HG03442 (cell line): ENCODE measurements around the gene ABL1.
"Not testable (repeated sequence)": the region's sequence is repeated elsewhere in the genome, so short reads cannot be mapped to it uniquely, and the experiment has no call there.

Experiments
- ATAC-seq: cut with Tn5 transposase; IDR thresholded peaks from one replicate; pipeline ENCODE4 v1.9.1; 2021; ENCODE audit warnings: mild to moderate bottlenecking, moderate library complexity; ENCODE audit not compliant: unreplicated experiment

ABL1 gene

GRCh38 chr9:130847306-130848217, 12.5 kb downstream of the ABL1 start:
- ATAC-seq: no peak

DNA sequence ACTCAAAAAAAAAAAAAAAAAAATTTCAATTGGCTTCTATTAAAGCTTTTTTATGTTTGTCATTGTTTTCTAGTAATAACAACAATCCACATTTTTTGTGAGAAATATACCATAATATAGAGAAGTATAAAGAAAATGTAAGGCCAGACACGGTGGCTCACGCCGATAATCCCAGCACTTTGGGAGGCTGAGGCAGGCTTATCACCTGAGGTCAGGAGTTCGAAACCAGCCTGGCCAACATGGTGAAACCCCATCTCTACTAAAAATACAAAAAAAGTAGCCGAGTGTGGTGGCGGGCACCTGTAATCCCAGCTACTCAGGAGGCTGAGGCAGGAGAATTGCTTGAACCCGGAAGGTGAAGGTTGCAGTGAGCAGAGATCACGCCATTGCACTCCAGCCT, 13.5 kb downstream of the ABL1 start:
- ATAC-seq: not testable (repeated sequence)

GRCh38 chr9:130849356-130849755, 14.3 kb downstream of the ABL1 start:
- no peak for ATAC-seq

GRCh38 chr9:130852801-130853200, 17.7 kb downstream of the ABL1 start:
- no peak for ATAC-seq

- no peak for ATAC-seq
These were observed 19.0 kb downstream of the ABL1 start for GRCh38 chr9:130854092-130854491.

DNA sequence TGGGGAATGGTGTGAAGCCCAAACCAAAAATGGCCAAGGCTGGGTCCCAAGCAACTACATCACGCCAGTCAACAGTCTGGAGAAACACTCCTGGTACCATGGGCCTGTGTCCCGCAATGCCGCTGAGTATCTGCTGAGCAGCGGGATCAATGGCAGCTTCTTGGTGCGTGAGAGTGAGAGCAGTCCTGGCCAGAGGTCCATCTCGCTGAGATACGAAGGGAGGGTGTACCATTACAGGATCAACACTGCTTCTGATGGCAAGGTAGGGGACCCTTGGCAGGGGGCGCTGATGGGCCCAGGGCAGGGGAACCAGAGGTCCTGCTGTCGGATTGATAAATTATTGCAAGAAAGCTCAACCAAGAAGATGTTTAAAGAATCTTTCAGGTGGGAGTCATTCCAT, 19.8 kb downstream of the ABL1 start:
- no peak for ATAC-seq

- no peak for ATAC-seq
These were observed 21.4 kb downstream of the ABL1 start for GRCh38 chr9:130856474-130856873.

DNA sequence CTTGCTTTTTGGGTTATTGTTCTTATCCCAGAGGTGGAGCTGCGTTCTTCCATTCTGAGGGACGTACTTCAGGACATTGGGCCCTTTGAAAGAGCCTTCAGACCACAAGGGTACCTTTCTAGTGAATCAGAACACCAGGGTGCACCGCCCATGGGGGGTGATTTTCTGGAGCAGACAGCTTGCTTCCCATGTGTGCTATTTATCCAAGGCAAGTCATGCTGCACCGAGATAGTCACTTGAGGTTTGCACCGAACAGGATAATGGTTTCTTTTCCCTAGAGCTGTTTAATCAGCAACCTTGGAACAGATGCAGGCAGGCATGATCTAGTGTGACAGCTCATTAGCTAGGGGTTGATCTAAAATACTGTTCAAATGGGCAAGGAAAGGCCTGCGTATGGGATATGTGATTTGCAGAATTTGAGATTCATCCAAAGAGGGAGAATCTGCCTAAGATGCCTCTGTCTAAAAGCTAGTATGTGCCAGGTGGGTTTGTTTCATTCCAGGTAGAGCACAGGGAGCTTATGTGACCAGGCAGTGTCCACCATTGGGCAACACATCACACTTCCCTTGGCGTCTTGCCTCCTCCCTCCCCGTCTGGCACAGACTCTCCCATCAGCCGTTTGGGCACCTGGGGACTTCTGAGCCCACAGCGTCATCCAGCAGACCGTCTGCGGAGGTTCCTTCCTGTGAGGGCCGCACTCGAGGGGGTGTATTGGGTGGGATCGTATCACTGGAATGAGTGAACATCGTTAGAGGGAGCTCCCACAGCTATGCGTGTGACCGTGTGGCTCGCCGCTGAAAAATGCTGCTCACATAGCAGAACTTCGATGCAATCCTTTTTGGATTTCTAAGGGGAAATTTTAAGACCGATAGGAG, 23.0 kb downstream of the ABL1 start:
- ATAC-seq: no peak

DNA sequence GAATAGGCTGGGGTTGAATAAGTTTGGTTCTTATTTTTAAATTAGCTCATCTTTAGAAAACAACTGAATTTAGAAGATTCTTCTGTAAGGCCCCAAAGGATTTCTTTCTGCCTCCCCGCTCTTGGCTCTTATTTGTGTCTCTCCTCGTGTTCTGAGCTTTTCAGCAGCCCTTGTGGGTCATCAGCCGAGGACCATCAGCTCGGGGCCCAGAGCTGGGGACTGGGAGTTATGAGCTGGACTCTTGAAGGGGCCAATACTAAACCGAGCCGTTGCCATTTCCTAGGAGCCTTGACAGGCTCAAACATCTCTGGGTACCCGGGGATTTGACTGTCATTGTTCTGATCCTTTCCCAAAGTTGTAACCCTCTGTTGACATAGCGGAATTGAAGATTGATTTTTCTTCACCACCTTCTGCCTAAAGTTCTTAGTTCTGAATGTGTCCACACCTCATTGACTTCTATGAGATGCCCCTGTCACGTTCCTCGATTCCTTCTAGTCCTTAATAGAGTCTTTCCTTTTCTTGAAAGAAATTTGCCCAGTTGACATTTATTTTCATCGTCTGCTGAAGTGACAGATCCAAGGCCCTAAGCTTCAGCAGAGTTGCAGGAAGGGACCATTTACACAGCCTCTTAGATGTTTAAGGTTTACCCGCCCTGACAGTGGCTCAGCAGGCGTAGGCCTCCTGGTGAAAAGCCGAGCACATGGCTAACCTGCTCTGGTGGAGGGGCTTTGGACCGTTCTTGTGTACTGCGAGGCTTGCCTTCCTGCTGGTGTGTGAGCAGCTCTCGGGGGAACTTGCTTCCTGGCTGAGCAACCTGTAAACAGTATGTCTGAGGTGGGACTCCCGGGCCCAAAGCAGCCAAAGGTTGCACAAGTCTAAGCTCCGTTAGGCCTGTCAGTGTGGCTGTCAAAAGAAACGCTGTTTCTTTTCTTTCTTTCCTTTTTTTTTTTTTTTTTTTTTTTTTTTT, 24.0 kb downstream of the ABL1 start:
- ATAC-seq: no peak

DNA sequence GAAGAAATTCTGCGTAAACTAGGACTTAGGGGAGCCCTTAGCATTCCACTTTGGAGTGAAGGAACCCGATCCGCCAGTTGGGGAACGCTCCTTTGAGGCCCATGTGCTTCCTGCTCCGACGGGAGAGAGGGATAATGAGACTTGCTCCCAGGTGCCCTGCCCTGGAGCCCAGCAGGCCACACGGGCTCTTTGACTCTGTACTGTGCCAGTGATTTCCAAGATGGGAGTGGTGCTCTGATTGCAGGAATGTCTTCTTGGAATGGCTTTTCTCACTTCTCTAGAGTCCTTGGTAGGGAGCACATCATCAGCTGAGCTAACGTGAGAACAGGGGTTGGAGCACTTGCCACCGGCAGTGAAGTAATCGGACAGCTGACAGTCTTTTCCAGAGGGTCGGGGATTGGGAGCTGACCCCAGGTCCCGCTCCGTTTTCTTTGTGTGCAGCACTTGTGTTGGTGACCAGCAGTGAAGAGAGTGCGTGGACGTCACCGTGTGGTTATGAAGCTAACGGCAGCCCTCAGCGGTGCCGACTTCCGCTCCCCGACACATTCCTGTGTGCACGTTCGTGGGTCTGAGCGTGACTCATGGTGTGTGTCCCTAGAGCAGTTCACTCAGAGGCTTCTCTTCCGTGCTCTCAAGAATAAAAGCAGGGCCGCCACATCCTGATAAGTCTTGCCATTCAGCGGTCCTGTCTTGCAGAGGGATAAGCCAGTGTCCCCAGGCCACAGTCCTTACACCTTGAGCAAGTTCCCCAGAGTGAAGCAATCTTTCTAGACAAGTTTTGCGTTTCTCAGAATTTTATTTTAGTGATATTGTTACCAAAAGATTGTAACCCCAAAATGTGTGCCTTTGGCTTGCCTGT, 25.6 kb downstream of the ABL1 start:
- no peak for ATAC-seq

GRCh38 chr9:130861372-130862180, 26.5 kb downstream of the ABL1 start:
- no peak for ATAC-seq

DNA sequence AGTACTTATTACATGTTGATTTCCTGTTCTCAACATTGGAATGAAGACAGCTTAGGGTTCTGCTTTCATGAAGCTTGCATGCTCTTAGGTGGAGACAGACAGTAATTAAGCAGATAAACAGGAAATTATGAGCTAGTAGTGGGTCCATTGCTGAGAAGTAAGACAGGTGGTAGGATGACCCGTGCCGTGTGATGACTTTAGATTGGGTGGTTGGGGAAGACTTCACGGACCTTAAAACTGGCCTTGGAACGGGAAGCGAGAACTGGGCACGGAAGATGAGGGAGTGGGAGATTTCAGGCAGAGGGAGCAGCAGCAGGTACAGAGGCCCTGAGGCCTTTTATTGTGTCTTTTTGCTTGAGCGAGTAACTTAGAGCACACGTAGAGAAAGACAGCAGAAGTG, 27.2 kb downstream of the ABL1 start:
- no peak for ATAC-seq

DNA sequence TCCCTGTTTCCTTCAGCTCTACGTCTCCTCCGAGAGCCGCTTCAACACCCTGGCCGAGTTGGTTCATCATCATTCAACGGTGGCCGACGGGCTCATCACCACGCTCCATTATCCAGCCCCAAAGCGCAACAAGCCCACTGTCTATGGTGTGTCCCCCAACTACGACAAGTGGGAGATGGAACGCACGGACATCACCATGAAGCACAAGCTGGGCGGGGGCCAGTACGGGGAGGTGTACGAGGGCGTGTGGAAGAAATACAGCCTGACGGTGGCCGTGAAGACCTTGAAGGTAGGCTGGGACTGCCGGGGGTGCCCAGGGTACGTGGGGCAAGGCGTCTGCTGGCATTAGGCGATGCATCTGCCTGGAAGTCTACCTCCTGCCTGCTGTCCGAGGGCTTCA, 27.7 kb downstream of the ABL1 start:
- no peak for ATAC-seq

DNA sequence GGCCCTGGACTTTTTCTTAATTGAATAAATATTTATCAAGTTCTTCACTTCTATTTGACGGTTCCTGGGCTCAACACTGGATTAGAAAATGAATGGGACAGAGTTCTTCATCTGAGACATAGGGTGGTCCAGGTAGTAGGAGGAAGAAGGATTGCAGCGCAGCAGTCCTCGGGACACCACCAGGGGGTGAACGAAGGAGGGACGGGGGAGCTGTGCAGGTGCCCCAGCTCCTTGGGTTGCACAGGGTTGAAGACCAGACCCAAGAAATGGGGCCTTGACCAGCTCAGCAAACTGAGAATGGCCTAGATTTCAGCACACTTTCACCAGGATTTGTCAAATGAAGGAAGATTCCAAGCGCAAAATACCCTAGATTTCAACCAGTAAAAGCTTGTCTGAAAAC, 29.5 kb downstream of the ABL1 start:
- no peak for ATAC-seq

DNA sequence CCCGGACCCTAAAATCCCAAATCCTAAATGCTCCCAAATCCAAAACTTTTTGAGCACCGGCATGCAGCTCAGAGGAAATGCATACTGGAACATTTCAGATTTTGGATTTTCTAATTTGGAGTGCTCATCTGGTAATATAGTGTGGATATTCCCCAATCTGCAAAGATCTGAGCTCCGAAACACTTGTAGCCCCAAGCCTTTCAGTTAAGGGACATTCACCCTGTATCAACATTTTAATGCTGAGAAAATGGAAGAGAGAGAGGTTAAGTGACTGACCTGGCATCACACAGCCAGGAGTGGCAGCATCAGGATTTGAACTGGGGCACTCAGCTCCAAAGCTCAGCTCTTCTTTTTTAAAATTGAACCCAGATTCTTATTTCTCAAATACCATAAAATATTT, 30.9 kb downstream of the ABL1 start:
- ATAC-seq: no peak

DNA sequence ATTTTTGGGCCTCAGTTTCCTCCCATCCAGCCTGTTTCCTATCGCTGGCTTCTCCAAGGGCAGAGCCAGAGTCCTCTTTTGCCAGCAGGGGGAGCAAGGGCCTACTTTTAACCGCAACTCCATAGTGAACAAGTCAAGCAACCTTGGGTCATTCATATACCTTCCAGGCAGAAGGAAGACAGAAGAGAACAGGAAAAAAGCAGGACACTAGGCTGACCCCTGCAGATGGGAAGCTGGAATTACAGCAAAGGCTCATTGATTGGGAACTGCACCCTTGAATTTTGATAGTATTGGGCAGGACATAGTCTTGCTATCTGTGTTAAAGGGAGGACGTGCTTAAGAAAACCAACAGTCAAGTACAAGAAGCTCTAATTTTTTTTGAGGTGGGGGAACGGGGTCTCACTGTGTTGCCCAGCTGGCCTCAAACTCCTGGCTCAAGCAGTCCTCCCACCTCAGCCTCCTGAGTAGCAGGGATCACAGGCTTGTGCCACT, 31.5 kb downstream of the ABL1 start:
- ATAC-seq: no peak

DNA sequence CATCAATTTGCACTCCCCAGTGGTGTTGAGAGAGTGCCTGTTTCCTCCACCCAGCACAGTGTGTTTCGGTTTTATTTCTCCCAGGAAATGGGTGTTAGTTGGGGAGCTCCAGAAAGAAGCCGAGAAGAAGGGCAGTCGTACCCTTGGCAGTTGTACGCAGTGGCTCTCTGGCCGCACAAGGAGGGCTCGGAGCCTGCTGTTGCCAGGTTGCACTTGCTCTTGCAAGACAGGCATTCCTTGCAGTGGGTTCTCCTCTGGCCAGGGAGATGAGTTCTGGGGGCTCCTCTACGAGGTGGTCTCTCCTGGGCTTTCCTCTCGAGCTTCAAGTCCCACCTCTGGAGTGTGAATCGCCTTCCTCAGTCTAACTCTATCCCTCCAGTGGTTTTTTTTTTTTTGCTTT, 32.5 kb downstream of the ABL1 start:
- ATAC-seq: no peak

DNA sequence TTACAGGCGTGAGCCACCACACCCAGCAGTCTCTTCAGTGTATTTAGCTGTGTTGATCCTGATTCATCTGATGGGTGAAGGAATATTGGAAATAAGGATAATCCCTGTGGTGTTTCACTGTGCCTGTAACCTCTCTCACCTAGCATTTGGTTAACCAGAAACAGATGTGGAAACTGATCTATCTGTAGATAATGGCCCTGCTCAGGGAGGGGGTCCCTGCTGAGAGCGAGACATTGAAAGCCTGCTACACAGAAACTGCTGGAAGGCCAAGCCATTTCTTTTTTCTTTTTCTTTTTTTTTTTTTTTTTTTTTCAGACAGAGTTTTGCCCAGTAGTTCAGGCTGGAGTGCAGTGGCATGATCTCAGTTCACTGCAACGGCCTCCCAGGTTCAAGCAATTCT, 33.2 kb downstream of the ABL1 start:
- no peak for ATAC-seq

DNA sequence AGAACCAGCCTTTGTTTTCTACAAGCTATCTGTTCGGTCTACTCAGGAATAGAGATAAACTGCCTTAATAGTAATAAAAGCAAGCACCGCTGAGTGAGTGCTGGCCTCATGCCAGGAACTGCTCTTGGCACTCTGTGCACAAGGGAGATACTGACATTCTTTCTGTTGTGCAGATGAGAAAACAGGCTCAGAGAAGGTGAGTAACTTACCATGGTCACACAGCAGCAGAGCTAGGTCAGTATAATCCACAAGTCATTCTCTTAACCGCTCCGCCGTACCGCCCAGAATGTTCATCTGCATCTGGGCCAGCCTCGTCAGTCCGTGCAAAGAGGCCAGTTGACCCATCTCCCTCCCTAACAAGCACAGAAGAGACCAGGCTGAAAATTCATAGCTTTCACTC, 34.2 kb downstream of the ABL1 start:
- no peak for ATAC-seq
